Measurements from ENCODE around the gene MGAT4D.
"Not testable (repeated sequence)": the region's sequence is repeated elsewhere in the genome, so short reads cannot be mapped to it uniquely, and the experiment has no call there.

Gene MGAT4D

DNA sequence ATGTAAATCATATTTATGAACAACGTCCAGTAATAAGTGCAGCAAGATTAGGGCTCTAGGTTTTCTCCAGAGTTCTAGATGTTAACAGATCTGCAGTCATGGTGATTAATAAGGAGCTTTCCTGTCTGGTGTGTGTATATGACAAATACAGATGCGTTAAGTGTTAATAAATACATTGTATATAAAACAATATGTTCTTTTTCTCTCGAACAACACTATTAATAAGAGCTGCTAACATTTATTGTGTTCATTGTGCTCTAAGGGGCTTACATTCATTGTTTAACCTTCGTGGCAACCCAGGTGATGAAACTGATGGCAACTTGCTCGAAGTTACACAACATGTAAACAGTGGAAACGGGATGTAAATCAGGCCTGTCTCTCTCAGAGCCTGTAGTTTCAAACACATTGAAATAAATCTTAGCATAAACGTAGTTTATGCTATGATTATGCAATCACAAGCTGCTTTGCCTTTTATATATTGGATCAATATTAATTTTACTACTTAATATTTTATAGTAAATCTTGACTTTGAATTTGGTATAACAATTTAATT is 70.1 kb downstream of the MGAT4D start:
- peak in 1 of 2 experiments; percentile 79 for DNase-seq

- DNase-seq = peak; percentile 84 to 85
Measured at GRCh38 chr4:140427106-140427918, 70.8 kb downstream of the MGAT4D start, which contains the start of gene CLGN. Gene CLGN (minus strand): TSS chr4:140427648. CDS start chr4:140413078, 14,570 bp downstream.

- peak; percentile 59 to 73 for DNase-seq
Measured at GRCh38 chr4:140426610-140427105, 71.4 kb downstream of the MGAT4D start.

DNA sequence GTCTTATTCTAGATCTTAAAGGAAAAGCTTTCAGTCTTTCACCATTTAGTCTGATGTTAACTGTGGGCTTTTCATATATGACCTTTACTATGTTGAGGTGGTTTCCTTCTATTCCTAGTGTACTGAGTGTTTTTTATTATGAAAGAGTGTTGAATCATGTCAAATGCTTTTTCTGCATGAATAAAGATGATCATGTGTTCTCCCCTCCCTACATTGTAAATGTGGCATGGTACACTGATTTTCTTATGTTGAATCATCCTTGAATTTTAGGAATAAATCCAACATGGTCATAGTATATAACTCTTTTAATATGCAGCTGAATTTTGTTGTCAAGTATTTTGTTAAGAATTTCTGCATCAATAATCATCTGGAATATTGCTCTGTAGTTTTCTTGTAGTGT is 75.0 kb downstream of the MGAT4D start:
- DNase-seq = no peak

DNA sequence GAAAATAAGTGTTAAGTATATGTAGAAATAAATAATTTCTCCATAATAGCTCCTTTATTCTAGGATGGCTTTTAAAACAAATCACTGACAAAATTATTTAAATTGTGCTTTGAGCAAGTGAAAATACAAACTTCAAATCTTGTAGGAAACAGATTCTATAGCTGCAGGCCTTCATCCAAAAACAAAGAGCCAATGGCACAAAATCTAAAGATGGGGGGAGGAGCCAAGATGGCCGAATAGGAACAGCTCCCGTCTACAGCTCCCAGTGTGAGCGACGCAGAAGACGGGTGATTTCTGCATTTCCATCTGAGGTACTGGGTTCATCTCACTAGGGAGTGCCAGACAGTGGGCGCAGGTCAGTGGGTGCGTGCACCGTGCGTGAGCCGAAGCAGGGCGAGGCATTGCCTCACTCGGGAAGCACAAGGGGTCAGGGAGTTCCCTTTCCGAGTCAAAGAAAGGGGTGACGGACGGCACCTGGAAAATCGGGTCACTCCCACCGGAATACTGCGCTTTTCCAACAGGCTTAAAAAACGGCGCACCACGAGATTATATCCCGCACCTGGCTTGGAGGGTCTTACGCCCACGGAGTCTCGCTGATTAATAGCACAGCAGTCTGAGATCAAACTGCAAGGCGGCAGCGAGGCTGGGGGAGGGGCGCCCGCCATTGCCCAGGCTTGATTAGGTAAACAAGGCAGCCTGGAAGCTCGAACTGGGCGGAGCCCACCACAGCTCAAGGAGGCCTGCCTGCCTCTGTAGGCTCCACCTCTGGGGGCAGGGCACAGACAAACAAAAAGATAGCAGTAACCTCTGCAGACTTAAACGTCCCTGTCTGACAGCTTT is 84.7 kb downstream of the MGAT4D start:
- not testable (repeated sequence) for DNase-seq

DNA sequence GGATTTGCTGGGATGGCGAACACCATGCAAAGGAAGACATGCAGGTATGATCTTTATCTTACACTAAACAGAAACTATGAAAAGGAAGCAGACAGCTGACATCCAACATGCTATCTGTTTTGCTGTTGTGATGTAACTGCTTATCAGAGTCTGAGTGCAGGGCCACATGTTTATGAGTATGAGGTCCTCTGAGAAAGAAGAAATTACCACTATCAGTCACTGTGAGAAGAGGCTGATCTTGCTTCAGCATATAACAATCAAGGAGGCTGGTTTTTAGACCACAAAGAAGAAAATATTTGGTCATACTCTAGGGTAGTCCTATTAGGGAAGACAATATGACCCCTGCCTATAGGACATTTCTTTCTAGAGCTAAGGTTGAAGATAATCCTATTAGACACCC is 89.1 kb downstream of the MGAT4D start:
- no peak for DNase-seq

DNA sequence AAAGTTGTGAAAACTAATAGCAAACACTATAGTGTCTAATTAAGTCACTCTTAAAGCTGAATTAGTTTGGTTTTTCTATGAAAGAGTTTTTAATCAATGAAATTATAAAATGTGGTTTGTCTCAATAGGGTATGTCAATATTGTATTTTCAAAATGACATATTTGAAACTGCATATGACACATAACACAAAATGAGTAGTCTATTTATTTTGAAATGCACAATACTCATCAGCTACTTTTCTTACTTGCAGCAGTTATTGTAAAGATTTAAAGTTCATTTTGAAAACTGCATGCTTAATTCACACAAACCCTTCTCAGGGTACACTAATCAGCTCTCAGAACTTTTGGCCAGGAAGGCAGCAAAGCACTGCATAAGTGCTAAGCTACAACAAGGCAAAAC is 91.8 kb downstream of the MGAT4D start:
- DNase-seq = no peak

- DNase-seq = no peak
Measured at GRCh38 chr4:140400111-140400510, 98.0 kb downstream of the MGAT4D start.

- DNase-seq = no peak
Measured at GRCh38 chr4:140395668-140396067, 102.4 kb downstream of the MGAT4D start.

Measured in NCI-H1930 (cell line).